HG02852 (cell line): ENCODE data around the gene YPEL5.
"Not testable (repeated sequence)": the region's sequence is repeated elsewhere in the genome, so short reads cannot be mapped to it uniquely, and the experiment has no call there.

ENCODE experiments used
- ATAC-seq: cut with Tn5 transposase; IDR thresholded peaks from one replicate; pipeline ENCODE4 v1.9.1; 2021; ENCODE audit warnings: mild to moderate bottlenecking, moderate library complexity; ENCODE audit not compliant: unreplicated experiment

YPEL5 gene

GRCh38 chr2:30146337-30147195 is at the start of gene YPEL5:
TSS of gene YPEL5 (plus strand) at chr2:30147007. CDS start at chr2:30156652, 9,645 bp downstream.
- peak; percentile 91 for ATAC-seq

GRCh38 chr2:30098266-30099005 is 48.4 kb upstream of the YPEL5 start:
- no peak for ATAC-seq

- ATAC-seq, result not testable (repeated sequence)
Observed at GRCh38 chr2:30099366-30099765, 47.4 kb upstream of the YPEL5 start.

GRCh38 chr2:30100691-30101090 is 46.1 kb upstream of the YPEL5 start:
- not testable (repeated sequence) for ATAC-seq

GRCh38 chr2:30104307-30104706 is 42.5 kb upstream of the YPEL5 start:
- no peak for ATAC-seq

- no peak for ATAC-seq
Observed at GRCh38 chr2:30105556-30105955, 41.3 kb upstream of the YPEL5 start.

GRCh38 chr2:30106543-30106942 is 40.3 kb upstream of the YPEL5 start:
- no peak for ATAC-seq

- no peak for ATAC-seq
Observed at GRCh38 chr2:30108192-30108591, 38.6 kb upstream of the YPEL5 start.

GRCh38 chr2:30108851-30109250 is 38.0 kb upstream of the YPEL5 start:
- no peak for ATAC-seq

GRCh38 chr2:30109856-30110255 is 37.0 kb upstream of the YPEL5 start:
- no peak for ATAC-seq

- ATAC-seq, result no peak
Observed at GRCh38 chr2:30110773-30111172, 36.0 kb upstream of the YPEL5 start.

GRCh38 chr2:30111186-30111585 is 35.6 kb upstream of the YPEL5 start:
- ATAC-seq, result not testable (repeated sequence)

- no peak for ATAC-seq
Observed at GRCh38 chr2:30112561-30112960, 34.2 kb upstream of the YPEL5 start.

GRCh38 chr2:30113617-30114293 is 33.1 kb upstream of the YPEL5 start:
- ATAC-seq, result no peak

- no peak for ATAC-seq
Observed at GRCh38 chr2:30115141-30115980, 31.4 kb upstream of the YPEL5 start.

- ATAC-seq, result no peak
Observed at GRCh38 chr2:30115981-30116285, 30.9 kb upstream of the YPEL5 start.

GRCh38 chr2:30122362-30122761 is 24.4 kb upstream of the YPEL5 start:
- ATAC-seq, result no peak

- ATAC-seq, result no peak
Observed at GRCh38 chr2:30127016-30127893, 19.6 kb upstream of the YPEL5 start.

- ATAC-seq, result no peak
Observed at GRCh38 chr2:30134582-30134981, 12.2 kb upstream of the YPEL5 start.

GRCh38 chr2:30135541-30135940 is 11.3 kb upstream of the YPEL5 start:
- no peak for ATAC-seq
